Measurements from ENCODE around the gene BRD4.

DNA sequence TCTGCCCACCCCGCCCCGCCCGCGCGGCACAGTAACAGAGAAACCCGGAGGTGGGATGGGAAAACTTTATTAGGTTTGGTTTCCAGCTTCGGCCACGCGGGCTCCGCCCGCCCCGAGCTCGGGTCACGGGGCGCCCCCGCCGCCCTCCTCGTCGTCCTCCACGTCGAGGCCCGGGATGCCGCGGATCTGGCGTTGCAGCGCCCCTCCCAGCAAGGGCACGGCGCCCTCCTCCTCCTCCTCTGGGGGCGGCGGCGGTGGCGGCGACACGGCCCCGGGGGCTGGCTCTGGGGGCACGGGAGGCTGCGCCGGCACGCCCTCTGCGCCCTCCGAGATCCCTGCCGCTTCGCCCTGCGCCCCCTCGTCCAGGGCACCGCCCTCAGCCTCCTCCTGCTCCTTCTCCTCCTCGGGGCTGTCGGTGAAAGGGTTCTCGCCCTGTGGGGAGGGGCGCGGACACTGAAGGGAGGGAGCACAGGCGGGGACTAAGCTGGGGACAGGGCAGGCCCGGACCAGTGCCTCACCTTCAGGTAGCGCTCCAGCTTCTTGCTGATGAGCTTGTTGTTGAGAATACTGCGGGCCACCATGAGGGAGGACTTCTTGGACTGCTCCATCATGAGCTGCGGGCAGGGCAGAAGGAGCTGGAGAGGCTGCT lies 47.8 kb upstream of the BRD4 start:
- TF ChIP-seq, protein P1, sequence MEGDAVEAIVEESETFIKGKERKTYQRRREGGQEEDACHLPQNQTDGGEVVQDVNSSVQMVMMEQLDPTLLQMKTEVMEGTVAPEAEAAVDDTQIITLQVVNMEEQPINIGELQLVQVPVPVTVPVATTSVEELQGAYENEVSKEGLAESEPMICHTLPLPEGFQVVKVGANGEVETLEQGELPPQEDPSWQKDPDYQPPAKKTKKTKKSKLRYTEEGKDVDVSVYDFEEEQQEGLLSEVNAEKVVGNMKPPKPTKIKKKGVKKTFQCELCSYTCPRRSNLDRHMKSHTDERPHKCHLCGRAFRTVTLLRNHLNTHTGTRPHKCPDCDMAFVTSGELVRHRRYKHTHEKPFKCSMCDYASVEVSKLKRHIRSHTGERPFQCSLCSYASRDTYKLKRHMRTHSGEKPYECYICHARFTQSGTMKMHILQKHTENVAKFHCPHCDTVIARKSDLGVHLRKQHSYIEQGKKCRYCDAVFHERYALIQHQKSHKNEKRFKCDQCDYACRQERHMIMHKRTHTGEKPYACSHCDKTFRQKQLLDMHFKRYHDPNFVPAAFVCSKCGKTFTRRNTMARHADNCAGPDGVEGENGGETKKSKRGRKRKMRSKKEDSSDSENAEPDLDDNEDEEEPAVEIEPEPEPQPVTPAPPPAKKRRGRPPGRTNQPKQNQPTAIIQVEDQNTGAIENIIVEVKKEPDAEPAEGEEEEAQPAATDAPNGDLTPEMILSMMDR (conservative IDR thresholded peaks at IDR 0.05; ENCODE audit: low read length), result no peak
- TF ChIP-seq EZH2phosphoT487 (IDR thresholded peaks at IDR 0.05; ENCODE audit: borderline replicate concordance, low read depth, low read length), result no peak

All from OCI-LY7 (cell line).